ENCODE measurements around the gene MRPL21.

- no peak for TF ChIP-seq EZH2 (IDR thresholded peaks at IDR 0.05; ENCODE audit: borderline replicate concordance, low read depth, low read length, poor library complexity, severe bottlenecking)
- TF ChIP-seq CTCF (conservative IDR thresholded peaks at IDR 0.05; ENCODE audit: low read depth, low read length), result no peak
These were observed 22.8 kb downstream of the MRPL21 start for GRCh38 chr11:68880851-68881250.

Data from A673 (cell line).